ENCODE data around the gene SUGCT. TPM values are rescaled to one million over a fixed set of nuclear protein-coding genes. Genes with fewer than 3 reads are reported as not detected.
"Not testable (repeated sequence)": the region's sequence is repeated elsewhere in the genome, so short reads cannot be mapped to it uniquely, and the experiment has no call there.

SUGCT gene
- total RNA-seq, 1 experiment from 2014 or later: 29.0 TPM

DNA sequence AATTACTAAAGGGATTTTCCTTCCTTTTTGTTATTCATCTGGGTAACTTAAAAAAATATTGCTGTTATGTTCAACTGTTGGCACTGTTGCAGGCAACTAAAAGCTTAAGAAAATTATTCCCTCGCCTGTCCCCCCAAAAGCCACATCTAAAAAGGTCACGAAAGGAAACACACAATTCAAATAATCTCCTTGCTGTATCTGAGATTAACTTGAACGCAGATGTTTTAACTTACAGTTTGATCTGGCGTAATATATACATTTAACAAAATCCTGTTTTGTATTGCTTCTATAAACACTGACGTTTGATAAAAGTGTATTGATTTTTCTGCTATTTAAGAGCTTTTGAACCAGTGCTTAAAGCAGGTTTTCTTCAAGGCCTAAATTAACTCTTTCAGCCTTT lies 432.1 kb downstream of the SUGCT start:
- DNase-seq (ENCODE audit: low read depth): no peak

DNA sequence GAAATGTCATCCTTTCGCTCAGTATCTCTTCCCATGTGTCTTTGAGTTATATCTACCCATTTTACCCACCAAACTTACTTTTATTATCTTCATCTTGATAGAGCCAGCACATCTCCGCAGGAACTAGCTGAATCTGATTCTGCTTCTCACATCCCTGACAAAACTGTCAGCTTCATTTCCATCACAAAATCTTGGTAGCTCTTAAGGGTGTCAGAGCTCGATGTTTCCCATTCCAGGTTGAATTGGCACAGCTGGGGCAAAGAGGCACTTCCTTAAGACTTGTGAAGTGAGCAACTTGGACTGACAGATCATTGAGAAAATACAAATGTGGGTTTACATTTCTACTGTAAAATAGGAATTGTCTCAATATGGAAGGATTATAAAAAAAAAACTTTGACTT lies 434.5 kb downstream of the SUGCT start:
- DNase-seq (ENCODE audit: low read depth): no peak

DNA sequence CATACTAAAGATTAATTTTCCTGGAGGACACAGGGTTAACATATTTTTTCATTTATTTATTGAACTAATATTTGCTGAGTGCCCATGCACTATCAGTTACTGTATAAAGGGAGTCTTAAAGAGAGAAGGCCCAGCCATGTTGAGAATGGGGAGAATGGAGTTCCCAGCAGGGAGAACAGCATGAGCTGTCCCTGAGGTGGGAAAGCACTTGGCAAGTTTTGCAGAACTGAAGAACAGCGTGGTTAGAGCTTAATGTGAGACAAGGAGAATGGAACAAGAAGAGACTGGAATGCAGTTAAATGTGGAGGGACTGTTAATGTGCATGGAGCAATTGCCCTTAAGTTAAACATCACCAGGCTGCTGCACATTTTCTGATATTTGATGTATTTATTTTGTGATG lies 435.4 kb downstream of the SUGCT start:
- DNase-seq (ENCODE audit: low read depth): peak; percentile 71

DNA sequence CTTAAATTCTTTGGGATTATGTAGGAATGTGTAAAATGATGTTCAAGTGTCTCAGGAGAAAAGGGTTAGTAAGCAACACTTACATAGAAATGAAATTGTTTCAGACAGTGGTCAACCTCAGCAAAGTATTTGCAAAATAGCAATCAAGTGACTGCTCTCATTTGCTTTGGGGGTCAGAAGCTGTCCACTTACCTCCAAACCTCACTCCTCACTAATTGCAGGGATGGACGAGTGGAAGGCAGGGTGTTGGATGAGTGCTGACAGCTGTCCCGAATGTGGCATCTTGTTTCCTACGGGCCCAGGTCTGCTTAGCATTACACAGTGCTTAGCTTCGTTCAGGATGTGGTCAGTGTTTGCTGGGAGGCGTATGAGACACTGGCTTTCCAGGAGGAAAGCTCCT lies 437.0 kb downstream of the SUGCT start:
- DNase-seq (ENCODE audit: low read depth): peak; percentile 99

DNA sequence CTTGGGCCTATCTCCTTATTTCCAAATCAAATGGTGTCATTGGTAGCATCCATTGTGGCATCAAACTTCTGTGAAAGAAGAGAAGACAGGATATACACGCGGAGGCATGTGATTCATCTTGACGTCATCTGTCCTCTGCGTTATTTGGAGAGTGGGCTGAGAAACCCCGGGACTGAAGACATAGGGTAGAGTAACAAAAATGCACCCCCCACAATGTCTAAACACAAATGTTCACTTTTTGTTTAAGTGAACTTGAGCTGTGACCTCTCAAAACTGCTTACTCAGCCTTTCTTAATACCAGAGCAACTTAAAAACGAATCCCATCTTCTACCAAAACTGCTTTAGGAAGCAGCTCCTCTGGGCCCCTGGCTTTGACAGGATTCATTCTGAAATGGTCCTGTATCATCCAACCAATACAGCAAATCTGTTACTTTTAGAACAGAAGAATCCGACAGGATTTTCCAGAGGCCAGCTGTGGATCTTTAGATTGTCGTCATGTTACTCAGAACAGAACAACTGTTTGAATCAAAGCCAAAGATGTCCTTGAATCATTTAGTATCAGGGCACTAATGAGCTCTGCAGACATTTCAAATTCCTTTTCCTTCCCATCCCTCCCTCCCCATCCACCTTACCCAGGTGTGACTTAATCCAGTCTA lies 438.1 kb downstream of the SUGCT start:
- peak; percentile 90 for DNase-seq (ENCODE audit: low read depth)

DNA sequence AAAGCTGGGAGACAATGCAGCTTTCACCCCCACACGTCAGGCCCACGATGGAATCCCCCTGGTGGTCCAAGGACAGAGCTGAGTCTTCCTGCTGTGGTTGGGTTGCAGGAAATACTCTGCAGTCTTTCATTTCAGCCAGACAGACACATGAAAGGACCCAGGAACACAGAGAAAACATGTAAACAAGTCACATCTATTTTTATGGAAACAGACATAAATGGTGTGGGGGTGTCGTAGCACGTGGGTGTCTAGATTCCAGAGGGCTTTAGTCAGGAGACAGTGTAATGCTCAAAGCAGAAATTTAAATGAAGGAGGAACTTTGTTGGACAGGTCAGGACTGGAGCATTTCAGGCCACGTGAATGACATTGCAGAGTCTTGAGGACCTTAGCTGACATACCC lies 444.6 kb downstream of the SUGCT start:
- no peak for DNase-seq (ENCODE audit: low read depth)

DNA sequence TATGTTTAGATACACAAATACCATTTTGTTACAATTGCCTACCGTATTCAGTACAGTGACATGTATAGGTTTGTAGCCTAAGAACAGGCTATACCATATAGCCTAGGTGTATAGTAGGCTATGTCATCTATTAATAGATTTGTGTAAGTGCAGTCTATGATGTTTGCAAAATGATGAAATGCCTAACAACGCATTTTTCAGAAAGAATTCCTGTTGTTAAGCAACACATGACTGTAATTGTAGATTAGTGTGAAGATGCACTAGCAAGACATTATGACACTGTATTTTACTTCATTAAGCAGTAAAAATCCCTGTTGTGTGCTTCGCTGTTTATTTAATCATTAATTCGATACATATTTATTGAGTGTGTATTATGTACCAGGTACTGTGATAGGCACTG lies 446.0 kb downstream of the SUGCT start:
- no peak for DNase-seq (ENCODE audit: low read depth)

DNA sequence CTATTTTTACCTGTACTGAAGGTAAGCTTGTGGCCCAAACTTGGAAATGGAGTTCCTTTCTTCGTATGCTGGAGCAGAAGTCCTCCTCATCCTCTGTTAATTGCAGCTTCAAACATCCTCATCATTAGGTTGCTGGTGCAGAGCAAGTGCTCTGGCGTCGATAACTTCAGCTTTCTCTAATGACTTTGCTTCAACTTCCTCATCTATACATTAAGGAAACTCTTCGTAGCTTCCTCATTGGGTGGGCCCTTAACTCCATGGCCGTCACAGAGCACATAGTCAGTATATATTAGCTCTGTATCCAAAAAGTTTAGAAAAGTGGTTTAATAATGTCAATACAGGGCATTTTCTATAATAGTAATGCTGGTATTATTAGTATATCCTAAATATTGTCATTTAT lies 447.7 kb downstream of the SUGCT start:
- DNase-seq (ENCODE audit: low read depth): no peak

DNA sequence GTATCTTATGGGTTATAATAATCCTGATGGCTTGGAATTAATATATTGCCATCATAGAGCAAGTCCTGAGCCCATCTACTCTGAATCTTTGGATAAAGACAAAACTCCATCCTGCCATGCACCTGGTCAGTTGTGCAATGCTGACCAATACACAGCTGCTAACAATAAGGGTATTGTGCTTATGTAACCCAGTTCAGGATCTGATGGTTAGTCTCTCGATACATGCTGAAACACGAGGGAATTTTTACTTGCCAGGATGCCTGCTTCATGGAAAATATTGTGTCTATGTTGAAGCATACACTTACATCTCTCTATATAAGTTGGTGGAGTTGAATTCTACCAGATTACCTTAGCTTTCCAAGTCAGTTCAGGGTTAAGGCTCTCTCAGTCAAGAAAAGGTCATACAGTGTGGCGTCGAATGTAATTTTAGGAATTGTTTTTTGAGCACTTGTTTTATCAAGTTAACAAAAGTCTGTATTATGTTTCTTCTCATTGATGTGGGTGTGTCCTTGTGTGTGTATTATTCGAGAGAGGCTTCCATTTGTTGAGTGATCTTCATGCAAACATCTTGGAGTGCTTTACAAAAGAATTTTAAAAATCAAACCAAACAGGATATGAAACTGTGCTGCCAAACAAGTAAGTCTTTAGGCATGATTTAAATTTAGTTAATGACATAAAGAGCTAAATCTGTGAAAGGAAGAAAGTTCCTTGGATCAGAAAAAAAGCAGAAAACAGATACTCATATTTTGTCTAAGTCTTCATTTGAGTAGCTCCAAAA lies 449.1 kb downstream of the SUGCT start:
- DNase-seq (ENCODE audit: low read depth): peak; percentile 65

DNA sequence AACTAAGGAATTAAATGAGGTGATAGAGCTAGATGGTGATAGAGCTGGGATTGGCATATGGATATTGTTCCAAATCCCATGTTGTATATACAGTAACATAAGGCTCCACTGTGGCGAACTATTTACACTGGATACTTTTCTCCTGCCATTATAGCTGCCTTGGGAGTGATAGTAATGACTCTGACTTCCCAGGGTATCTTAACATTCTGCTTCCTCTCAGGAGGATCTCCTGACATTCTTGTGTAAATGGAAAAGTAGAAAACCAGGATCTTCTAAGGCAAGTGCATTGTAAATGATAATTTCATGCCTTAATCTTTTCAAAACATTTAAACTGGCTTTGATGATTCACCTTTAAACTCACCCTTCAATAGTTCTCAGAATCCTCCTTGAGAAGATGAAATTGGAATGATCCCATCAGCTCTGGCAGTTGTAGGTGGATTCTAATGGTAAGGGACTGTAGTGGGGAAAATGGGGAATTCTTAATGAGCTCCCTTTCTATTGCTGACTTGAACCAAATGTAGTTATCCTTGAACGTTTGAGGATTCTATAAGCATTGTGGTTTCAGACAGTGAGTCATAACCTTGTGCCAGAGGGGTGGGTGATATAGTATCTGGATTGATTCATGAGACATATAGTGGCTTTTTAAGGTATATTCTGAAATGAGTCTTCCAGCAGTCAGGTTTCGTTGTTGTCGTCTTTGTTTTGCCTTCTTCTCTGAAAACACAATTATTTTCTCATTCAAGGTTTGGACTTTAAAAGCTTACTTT lies 450.0 kb downstream of the SUGCT start:
- DNase-seq (ENCODE audit: low read depth): no peak

DNA sequence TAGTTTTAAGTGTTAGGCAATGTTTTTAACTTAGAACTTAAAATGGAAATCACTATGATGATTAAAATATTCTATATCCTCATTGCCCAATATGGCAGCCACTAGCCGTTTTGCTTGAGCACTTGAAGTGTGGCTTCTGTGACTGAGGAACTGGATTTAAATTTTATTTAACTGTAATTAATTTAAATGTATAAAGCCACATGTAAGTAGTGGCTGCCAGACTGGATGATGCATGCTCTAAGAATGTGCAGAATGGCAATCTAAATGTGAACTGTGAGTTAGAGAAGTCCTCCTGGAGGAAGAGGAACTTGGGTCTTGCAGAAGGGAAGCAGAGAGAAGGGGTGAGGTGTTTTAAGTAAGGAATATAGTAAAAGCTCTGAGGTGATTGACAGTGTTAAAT lies 451.4 kb downstream of the SUGCT start:
- DNase-seq (ENCODE audit: low read depth): peak; percentile 65

DNA sequence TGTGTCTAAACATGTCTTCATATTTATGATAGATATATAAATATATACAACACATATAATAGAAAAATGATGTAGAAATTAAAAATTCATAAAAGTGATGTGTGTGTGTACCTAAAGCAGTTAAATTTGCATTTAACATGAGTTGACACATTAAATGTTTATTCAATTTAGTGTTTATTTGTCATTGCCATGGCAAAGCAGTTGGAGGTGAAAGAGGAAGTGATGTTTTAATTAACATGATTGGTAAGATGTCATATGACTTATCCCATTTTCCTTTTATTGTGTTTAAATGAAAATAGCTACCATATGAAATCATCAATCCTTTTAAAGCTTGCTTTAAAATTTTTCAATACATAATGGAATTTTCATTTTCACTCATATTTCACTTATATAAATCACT lies 452.6 kb downstream of the SUGCT start:
- DNase-seq (ENCODE audit: low read depth): no peak

DNA sequence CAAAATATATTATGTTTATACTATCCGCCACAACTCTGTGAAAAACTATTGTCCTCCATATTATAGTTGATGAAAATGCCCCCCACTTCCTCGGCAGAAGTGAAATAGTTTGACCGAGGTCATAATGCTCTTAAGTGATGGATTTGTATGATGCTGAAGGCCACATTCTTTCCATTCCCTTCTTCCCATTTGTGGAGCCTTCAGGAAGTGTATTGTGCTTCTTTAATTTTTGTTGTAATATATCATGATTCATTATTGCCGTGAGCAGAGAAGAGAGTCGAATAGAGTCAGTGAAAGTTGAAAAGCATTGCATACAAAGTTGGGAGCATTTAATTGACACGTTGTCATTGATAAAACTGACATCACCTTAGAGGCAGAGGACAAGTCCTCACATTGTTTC lies 460.3 kb downstream of the SUGCT start:
- no peak for DNase-seq (ENCODE audit: low read depth)

DNA sequence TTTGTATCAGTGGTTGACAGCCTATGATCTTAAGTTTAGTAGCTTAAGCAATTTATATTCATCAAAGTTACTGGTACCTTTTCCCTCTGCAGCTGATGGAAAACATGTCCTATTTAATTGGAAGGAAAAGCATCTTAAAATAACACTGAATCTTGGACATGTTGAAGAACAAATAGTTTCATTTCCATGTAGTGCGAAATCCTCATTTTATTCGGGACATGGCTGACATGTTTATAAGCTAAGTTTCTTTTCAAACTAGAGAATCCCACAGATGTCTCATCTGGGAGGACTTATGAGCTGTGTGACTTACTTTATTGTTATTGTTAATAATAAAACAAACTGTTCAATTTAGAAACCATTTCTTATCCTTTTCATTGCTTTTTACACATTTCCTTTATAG lies 461.0 kb downstream of the SUGCT start:
- DNase-seq (ENCODE audit: low read depth): no peak

DNA sequence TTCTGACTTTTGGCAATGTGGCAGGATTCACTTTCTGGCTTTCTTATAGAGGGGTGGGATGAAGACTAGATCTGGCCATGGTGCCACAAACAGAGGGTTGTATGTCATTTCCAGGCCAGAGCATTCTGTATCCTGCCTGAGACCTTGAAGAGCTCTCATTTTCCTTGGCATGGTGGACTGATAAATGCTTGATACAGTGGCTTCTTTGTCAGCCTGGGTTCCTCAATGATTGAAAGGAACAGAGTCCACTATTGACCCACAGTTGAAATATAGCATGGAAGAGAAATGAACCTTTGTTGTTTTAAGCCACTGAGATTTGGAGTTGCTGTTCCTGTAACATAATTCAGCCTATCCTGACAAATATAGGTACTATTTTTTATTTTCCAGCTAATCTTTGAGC lies 462.7 kb downstream of the SUGCT start:
- no peak for DNase-seq (ENCODE audit: low read depth)

DNA sequence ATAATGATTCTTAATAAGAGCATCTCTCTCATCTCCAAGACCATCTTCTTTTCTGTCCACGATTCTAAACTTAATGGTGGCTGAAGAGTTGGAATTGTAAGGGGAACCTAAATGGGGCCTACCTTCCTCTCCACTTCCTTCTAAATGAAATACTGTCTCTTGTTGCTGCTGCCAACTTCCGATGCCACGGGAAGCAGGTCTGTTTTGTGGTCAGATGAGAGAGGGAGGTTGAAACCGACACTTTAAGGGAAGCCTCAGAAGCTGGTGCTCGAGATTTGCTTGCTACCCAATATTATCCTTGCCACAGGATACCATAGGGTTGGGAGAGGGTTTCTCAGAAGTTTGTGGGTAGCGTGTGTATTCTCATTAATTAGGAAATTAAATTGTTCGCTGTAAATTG lies 464.1 kb downstream of the SUGCT start:
- no peak for DNase-seq (ENCODE audit: low read depth)

DNA sequence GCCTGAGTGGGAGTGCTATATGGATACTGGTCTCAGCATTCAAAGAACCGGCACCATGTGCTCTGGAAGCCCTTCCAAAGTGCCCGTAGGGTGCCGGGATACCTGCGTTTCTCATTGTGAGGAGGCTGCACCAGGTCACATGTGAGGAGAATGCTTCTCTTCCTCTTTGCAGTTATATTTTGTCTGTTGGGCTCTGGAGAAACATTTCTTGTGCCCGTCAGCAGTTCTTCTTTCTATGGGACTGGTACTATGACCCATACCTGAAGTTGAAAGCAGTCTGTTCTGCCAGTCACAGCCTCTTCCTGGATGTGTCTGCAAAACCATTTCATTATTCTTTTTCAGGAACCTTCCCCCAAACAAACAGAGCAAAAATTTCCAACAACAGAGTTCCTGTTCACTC lies 465.0 kb downstream of the SUGCT start:
- DNase-seq (ENCODE audit: low read depth): no peak

DNA sequence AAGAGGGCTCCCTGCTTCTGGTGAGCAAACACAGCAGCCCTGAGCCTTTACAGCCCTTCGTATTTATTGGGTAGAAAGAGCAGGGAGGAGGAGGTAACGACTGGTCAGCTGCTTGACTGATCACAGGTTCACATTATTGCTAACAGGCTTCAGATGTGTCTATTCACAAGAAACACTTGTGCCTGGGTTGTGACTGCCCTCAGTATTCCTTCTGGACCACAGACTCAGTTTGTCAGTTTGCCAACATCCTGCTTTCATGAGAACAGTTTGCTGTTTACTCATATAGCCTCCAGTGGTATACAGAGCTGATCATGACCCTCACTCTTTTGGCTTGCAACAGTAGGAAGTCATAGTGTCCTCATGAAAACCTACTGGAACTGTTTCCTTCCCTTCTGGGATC lies 467.5 kb downstream of the SUGCT start:
- DNase-seq (ENCODE audit: low read depth): not testable (repeated sequence)

DNA sequence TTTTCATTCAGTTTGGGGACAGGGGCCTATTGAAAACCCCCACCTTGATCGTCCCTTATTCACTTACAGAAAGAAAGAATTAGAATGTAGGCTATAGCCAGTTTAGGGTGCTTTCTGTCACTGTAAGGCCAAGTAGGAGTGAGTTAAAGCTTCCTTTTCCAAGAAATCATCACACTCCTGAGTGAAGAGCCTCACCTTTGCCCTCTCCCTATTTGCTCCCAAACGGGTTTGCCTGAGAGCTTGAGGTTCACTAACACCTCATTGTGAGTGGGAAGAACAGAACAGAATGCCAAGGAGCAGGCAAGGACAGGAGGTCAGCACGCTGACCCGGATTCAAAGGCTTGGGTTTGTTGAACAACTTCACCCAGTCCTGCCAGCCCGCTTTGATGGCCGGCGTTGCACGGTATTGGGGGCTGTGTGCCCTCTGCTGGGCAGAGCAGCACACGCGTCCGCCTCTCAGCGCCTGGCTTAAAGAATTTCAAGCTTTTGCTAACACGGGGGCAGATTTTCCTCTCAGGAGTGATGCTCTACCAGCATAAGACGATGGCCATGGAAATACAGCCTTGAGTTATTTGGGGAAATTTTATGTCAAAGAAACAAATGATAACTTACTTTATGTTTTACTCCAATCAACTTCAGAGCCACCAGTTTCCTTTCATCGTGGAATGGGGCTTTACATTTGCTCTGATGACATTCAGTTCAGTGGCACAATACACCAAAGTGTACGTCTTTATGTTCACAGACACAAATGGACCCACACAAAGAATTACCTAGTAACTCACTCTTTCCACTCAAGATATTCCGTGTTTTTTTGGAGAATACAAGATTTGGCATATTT lies 470.0 kb downstream of the SUGCT start:
- DNase-seq (ENCODE audit: low read depth): peak; percentile 28

DNA sequence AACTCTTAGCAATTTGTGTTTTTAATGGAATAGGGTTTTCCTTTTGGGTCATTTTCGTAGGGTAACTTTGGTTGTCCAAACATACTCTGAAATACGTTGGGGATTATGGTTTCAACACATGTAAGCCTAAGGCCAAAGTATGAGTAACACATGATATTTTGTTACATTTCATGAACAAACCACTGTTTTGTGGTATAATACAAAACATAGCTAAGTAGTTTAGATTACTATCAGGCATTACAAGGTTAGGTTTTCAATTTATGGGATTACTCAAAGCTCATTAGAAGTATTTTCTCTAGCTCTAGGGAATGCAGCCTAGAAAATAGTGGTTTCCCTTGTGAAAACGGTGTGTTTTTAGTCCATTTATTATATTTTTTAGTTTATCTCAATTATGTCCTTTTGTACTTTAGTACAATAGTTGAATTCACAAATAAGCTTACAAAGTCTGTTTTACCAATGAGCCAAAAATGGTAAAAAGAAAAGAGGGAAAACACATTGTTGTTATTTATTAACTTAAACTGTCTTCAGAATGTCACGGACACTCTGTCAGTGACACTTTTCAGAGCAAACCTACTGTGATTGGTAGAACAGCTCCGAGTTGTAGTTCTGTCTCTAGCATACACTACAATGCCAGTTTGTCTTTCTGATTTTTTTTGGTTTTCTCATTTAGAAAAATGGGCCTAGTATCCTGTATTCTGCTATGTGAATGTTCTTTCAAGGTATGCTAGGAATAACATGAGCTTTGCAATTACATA lies 473.7 kb downstream of the SUGCT start:
- DNase-seq (ENCODE audit: low read depth): peak; percentile 27

DNA sequence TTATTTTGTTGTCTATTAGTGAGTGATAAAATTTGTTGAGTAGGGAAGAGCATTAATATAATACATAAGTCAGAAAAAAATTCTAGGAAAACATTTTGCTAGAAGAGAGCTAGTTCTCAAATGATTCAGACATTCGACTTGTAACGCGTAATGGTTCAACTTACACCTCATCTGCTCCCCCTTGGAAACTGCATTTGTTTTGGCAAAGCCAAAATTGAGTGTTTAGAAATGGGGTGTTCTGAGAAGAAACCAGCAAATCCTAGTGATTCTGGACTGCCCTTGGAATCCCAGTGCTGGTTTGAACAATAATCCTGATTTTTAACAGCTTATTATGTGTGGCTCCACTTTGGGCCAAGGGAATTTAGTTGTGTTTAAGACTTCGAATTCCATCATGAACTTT lies 475.7 kb downstream of the SUGCT start:
- no peak for DNase-seq (ENCODE audit: low read depth)
